ENCODE results near the gene CSNK1D.

- TF ChIP-seq EZH2 (IDR thresholded peaks at IDR 0.05; ENCODE audit: borderline replicate concordance, low read length), result no peak
- TF ChIP-seq, protein P1, sequence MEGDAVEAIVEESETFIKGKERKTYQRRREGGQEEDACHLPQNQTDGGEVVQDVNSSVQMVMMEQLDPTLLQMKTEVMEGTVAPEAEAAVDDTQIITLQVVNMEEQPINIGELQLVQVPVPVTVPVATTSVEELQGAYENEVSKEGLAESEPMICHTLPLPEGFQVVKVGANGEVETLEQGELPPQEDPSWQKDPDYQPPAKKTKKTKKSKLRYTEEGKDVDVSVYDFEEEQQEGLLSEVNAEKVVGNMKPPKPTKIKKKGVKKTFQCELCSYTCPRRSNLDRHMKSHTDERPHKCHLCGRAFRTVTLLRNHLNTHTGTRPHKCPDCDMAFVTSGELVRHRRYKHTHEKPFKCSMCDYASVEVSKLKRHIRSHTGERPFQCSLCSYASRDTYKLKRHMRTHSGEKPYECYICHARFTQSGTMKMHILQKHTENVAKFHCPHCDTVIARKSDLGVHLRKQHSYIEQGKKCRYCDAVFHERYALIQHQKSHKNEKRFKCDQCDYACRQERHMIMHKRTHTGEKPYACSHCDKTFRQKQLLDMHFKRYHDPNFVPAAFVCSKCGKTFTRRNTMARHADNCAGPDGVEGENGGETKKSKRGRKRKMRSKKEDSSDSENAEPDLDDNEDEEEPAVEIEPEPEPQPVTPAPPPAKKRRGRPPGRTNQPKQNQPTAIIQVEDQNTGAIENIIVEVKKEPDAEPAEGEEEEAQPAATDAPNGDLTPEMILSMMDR (conservative IDR thresholded peaks at IDR 0.05 in 1 of 2, IDR thresholded peaks at IDR 0.05 in 1 of 2; ENCODE audit: extremely low read depth in 1 of 2, insufficient read depth in 1 of 2, low read depth in 1 of 2, low read length in 2 of 2), result no peak
Observed at GRCh38 chr17:82301300-82301915, 27.9 kb upstream of the CSNK1D start.
